ENCODE results near the gene SCGB1D1. TPM values are rescaled to one million over a fixed set of nuclear protein-coding genes. Genes with fewer than 3 reads are reported as not detected.

The SCGB1D1 gene
- total RNA-seq, 1 experiment from 2014 or later = not detected

DNA sequence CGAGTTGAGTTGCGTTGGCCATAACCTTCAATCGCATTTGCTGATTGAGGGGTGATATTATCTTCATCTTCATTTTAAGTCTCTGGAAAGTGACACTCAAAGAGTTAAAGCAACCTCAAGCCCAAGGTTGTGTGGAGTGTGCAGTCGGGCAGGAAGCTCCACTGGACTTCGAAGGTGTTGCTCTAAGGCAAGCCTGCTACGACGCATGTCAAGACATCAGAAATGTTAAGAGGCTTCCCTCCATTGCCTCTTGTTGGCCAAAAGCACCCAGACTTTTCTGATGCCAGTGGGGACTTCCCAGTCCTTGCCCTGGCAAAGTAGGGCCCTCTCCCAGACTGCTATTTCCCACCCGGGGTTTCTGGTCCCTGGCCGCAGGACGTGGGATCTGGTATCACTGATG is 23.6 kb upstream of the SCGB1D1 start:
- H3K27me3 Mint-ChIP-seq (ENCODE audit: insufficient read depth, unreplicated experiment) = peaks cover 85% of the 10 kb centered on the region
- no peaks in the 10 kb centered on the region for H3K4me1 Mint-ChIP-seq (ENCODE audit: insufficient read depth, unreplicated experiment)
- POLR2A ChIA-PET = no interaction called here
- H3K9me3 Mint-ChIP-seq (ENCODE audit: unreplicated experiment) = no peaks in the 10 kb centered on the region
- intact Hi-C loops (cut with micrococcal nuclease) = no loop called here
- no peak for DNase-seq (ENCODE audit: unreplicated experiment)
- TF ChIP-seq, protein P1, sequence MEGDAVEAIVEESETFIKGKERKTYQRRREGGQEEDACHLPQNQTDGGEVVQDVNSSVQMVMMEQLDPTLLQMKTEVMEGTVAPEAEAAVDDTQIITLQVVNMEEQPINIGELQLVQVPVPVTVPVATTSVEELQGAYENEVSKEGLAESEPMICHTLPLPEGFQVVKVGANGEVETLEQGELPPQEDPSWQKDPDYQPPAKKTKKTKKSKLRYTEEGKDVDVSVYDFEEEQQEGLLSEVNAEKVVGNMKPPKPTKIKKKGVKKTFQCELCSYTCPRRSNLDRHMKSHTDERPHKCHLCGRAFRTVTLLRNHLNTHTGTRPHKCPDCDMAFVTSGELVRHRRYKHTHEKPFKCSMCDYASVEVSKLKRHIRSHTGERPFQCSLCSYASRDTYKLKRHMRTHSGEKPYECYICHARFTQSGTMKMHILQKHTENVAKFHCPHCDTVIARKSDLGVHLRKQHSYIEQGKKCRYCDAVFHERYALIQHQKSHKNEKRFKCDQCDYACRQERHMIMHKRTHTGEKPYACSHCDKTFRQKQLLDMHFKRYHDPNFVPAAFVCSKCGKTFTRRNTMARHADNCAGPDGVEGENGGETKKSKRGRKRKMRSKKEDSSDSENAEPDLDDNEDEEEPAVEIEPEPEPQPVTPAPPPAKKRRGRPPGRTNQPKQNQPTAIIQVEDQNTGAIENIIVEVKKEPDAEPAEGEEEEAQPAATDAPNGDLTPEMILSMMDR (IDR thresholded peaks at IDR 0.05; ENCODE audit: unreplicated experiment) = no peak
- no peak overlapping the region for H3K4me3 Mint-ChIP-seq (ENCODE audit: unreplicated experiment)
- no peak overlapping the region for H3K27ac Mint-ChIP-seq (ENCODE audit: low read depth, unreplicated experiment)
- no peaks in the 10 kb centered on the region for H3K36me3 Mint-ChIP-seq (ENCODE audit: insufficient read depth, unreplicated experiment)
- no TSS peak for BruUV-seq (replicated peaks)
- CTCF ChIA-PET = no interaction called here

DNA sequence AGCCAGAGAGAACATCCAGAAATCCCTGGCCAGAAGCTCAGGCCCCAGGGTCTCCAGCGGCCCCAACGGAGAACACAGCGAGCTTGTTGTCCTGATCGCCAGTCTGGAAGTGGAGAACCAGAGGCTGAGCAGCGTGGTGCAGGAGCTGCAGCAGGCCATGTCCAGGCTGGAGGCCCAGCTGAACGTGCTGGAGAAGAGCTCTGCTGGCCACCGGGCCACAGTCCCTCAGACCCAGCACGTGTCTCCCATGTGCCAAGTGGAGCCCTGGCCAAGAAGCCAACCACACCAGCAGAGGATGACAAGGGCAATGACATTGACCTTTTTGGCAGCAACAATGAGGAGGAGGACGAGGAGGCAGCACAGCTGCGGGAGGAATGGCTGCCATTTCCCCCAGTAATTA is 20.6 kb upstream of the SCGB1D1 start:
- peaks cover 89% of the 10 kb centered on the region for H3K27me3 Mint-ChIP-seq (ENCODE audit: insufficient read depth, unreplicated experiment)
- H3K27ac Mint-ChIP-seq (ENCODE audit: low read depth, unreplicated experiment) = no peak overlapping the region
- CTCF ChIA-PET = interaction anchor here (2.2 kb wide), 1 partner anchor 208 kb away, joined by 7 read pairs; no protein-coding TSS in a partner anchor
- H3K9me3 Mint-ChIP-seq (ENCODE audit: unreplicated experiment) = no peaks in the 10 kb centered on the region
- TF ChIP-seq, protein P1 (IDR thresholded peaks at IDR 0.05; ENCODE audit: unreplicated experiment) = no peak
- H3K4me1 Mint-ChIP-seq (ENCODE audit: insufficient read depth, unreplicated experiment) = no peaks in the 10 kb centered on the region
- POLR2A ChIA-PET = no interaction called here
- no peaks in the 10 kb centered on the region for H3K36me3 Mint-ChIP-seq (ENCODE audit: insufficient read depth, unreplicated experiment)
- no TSS peak for BruUV-seq (replicated peaks)
- no peak overlapping the region for H3K4me3 Mint-ChIP-seq (ENCODE audit: unreplicated experiment)
- intact Hi-C loops (cut with micrococcal nuclease) = no loop called here
- no peak for DNase-seq (ENCODE audit: unreplicated experiment)

DNA sequence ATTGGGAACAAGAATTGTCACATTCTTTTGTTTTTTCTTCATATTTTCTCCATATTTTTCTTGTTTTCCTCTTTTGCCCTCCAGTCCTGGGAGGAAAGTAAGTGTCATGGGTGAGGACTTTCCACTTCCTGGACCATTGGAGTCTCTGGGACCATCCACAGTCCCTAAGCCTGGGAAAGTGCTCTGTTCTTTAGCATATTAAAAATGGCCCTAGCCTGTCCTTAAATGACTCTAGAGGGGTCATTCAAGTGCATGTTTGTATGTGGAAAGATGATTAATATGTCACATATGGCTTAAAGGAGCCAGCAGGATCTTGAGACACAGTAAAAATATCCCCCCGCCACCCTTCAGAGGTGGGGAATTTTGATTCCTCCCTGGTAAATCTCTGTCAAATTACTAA is 20.1 kb upstream of the SCGB1D1 start:
- no peak for DNase-seq (ENCODE audit: unreplicated experiment)
- intact Hi-C loops (cut with micrococcal nuclease) = loop anchor here (2.0 kb wide), 1 partner anchor 39 kb away; the partner anchor contains the start of gene SCGB2A1
- ChIA-PET POLR2A (no interaction called here), CTCF (interaction anchor here (1.1 to 2.7 kb wide), 5 partner anchors 14 to 208 kb away, joined by 3 to 13 read pairs (median 7); no protein-coding TSS in a partner anchor)
- H3K36me3 Mint-ChIP-seq (ENCODE audit: insufficient read depth, unreplicated experiment) = no peaks in the 10 kb centered on the region
- no peaks in the 10 kb centered on the region for H3K4me1 Mint-ChIP-seq (ENCODE audit: insufficient read depth, unreplicated experiment)
- no peak overlapping the region for H3K4me3 Mint-ChIP-seq (ENCODE audit: unreplicated experiment)
- no peak overlapping the region for H3K27ac Mint-ChIP-seq (ENCODE audit: low read depth, unreplicated experiment)
- TF ChIP-seq, protein P1 (IDR thresholded peaks at IDR 0.05; ENCODE audit: unreplicated experiment) = no peak
- no peaks in the 10 kb centered on the region for H3K9me3 Mint-ChIP-seq (ENCODE audit: unreplicated experiment)
- peaks cover 89% of the 10 kb centered on the region for H3K27me3 Mint-ChIP-seq (ENCODE audit: insufficient read depth, unreplicated experiment)
- no TSS peak for BruUV-seq (replicated peaks)

DNA sequence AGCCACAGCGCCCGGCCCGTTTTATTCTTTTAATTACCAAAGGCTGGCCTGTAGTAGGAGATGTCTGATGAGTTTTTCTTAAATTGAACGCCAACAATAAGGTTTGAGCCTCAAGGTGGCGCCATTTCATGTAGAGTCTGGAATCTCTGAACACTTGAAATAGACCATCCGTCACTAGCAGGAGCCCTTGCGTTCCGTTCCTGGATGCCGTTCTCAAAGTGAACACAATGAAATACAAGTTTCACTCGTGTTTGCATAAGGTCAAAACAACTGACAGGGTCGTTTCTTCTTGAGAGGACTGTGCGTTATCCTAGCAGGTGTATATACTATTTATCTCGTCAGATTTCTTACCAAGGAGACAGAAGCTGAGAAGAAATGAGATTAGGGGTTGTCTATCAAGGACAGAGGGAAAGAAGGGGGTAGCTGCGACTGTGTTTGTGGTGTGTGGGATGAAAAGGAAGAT is 18.7 kb upstream of the SCGB1D1 start:
- Mint-ChIP-seq H3K27me3 (ENCODE audit: insufficient read depth, unreplicated experiment) (peaks cover 89% of the 10 kb centered on the region), H3K4me3 (ENCODE audit: unreplicated experiment) (no peak overlapping the region)
- CTCF ChIA-PET = interaction anchor here (0.5 to 2.7 kb wide), 24 partner anchors 12 to 1102 kb away, joined by 3 to 13 read pairs (median 4); partner anchors contain the start of genes SCGB1D1 and SCGB1D2

More for the DNA sequence above, 18.7 kb upstream of the SCGB1D1 start:
- POLR2A ChIA-PET = interaction anchor here (0.7 to 1.2 kb wide), 2 partner anchors 9 to 72 kb away, joined by 3 to 4 read pairs; no protein-coding TSS in a partner anchor
- TF ChIP-seq, protein P1 (IDR thresholded peaks at IDR 0.05; ENCODE audit: unreplicated experiment) = peak; percentile 62
- H3K9me3 Mint-ChIP-seq (ENCODE audit: unreplicated experiment) = no peaks in the 10 kb centered on the region
- intact Hi-C loops (cut with micrococcal nuclease) = loop anchor here (1.0 to 2.0 kb wide), 3 partner anchors 38 to 207 kb away; partner anchors contain the start of gene SCGB2A1
- DNase-seq (ENCODE audit: unreplicated experiment) = peak; percentile 87
- H3K36me3 Mint-ChIP-seq (ENCODE audit: insufficient read depth, unreplicated experiment) = no peaks in the 10 kb centered on the region
- H3K4me1 Mint-ChIP-seq (ENCODE audit: insufficient read depth, unreplicated experiment) = no peaks in the 10 kb centered on the region
- no TSS peak for BruUV-seq (replicated peaks)
- no peak overlapping the region for H3K27ac Mint-ChIP-seq (ENCODE audit: low read depth, unreplicated experiment)

Measured in MCF 10A (cell line).